Glutamatergic neuron (in vitro differentiated cells): Measurements from ENCODE around the gene TENT5C. TPM values are rescaled to one million over a fixed set of nuclear protein-coding genes. Genes with fewer than 3 reads are reported as not detected.

ENCODE experiments used
- DNase-seq: peaks from one replicate; pipeline ENCODE4 v3.0.0; 2022
- H3K27ac Mint-ChIP-seq: one replicate; pipeline ENCODE4 v1.8.0; 2020; ENCODE audit warnings: mild to moderate bottlenecking, mixed read lengths, inconsistent platforms; ENCODE audit not compliant: unreplicated experiment
- H3K27me3 Mint-ChIP-seq: one replicate; pipeline ENCODE4 v1.8.0; 2020; ENCODE audit warnings: mild to moderate bottlenecking, moderate library complexity, mixed read lengths, inconsistent platforms; ENCODE audit not compliant: unreplicated experiment
- H3K36me3 Mint-ChIP-seq: one replicate; pipeline ENCODE4 v1.8.0; 2020; ENCODE audit warnings: mild to moderate bottlenecking, mixed read lengths, inconsistent platforms; ENCODE audit not compliant: unreplicated experiment
- H3K4me1 Mint-ChIP-seq: one replicate; pipeline ENCODE4 v1.8.0; 2020; ENCODE audit warnings: mild to moderate bottlenecking, low read depth, mixed read lengths, inconsistent platforms; ENCODE audit not compliant: unreplicated experiment
- H3K4me3 Mint-ChIP-seq: one replicate; pipeline ENCODE4 v1.8.0; 2020; ENCODE audit warnings: mild to moderate bottlenecking, mixed read lengths, inconsistent platforms; ENCODE audit not compliant: unreplicated experiment
- H3K9me3 Mint-ChIP-seq: one replicate; pipeline ENCODE4 v1.8.0; 2020; ENCODE audit warnings: mild to moderate bottlenecking, moderate library complexity, mixed read lengths, inconsistent platforms; ENCODE audit not compliant: unreplicated experiment
- CTCF ChIP-seq: fragments of 200-600 bp; sonication (generic); IDR thresholded peaks from one replicate; pipeline ENCODE4 v1.5.0; 2021; ENCODE audit not compliant: partially characterized antibody, unreplicated experiment
- total RNA-seq: library from RNA; stranded (reverse); fragmentation: NEBNext Ultra II Directional; extraction: Animal tissue kit (Norgen Biotek cat#: 25700); gene quantifications from one replicate; pipeline ENCODE4 v1.2.1, GENCODE V29; 2021; ENCODE audit not compliant: unreplicated experiment

The TENT5C gene
- total RNA-seq, 1 donor from 2014 or later = 0.27 TPM

DNA sequence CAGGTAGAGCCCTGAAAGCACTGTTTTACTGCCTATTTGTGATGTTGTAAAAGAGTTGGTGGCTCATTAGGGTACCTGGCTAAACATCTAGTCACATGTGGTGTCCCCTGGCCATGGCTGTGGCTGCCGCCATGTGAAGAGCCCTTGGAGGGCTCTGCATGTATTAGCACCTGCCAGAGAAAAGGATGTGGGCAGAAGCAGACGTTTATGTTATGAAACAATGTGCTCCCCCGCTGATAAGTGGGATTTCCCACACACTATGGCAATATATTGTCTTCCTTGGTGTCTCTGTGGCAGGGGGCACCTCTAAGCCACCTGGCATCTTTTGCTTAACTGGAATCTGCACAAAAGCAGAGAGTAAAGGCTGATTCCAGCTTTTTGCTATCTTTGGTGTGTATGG is 9.6 kb downstream of the TENT5C start:
- H3K4me3 Mint-ChIP-seq = no peak overlapping the region
- H3K27me3 Mint-ChIP-seq = peaks cover 2% of the 10 kb centered on the region
- TF ChIP-seq CTCF = no peak
- H3K4me1 Mint-ChIP-seq = no peaks in the 10 kb centered on the region
- H3K9me3 Mint-ChIP-seq = no peaks in the 10 kb centered on the region
- no peak overlapping the region for H3K27ac Mint-ChIP-seq
- H3K36me3 Mint-ChIP-seq = no peaks in the 10 kb centered on the region
- DNase-seq = no peak

- Mint-ChIP-seq H3K4me3 (no peak overlapping the region), H3K27ac (no peak overlapping the region), H3K9me3 (no peaks in the 10 kb centered on the region), H3K36me3 (no peaks in the 10 kb centered on the region), H3K27me3 (peaks cover 2% of the 10 kb centered on the region), H3K4me1 (no peaks in the 10 kb centered on the region)
- no peak for DNase-seq
- TF ChIP-seq CTCF = no peak
Observed at GRCh38 chr1:117616356-117616755, 10.5 kb downstream of the TENT5C start.

DNA sequence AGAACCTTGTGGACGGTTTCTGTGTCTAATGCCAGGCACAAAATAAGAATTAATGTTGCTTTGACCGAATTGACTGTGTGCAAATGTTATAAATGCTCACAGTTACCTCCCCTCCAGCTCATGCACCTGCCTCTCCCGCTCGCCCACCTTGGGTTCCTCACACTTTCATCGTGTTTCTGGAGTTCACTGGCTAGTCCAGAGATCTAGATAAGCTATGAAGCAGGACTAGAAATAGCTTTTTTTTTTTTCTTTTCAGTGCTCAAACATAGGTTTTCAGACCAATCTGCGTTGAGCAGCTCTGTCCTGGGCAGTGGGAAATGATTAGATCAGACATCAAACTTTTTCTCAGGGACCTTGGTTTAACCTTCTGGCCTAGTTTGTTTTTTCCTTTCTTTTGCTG is 11.1 kb downstream of the TENT5C start:
- Mint-ChIP-seq H3K27me3 (peaks cover 2% of the 10 kb centered on the region), H3K4me3 (no peak overlapping the region), H3K36me3 (no peaks in the 10 kb centered on the region), H3K27ac (no peak overlapping the region), H3K4me1 (no peaks in the 10 kb centered on the region), H3K9me3 (no peaks in the 10 kb centered on the region)
- no peak for DNase-seq
- TF ChIP-seq CTCF = no peak

- no peak overlapping the region for H3K4me3 Mint-ChIP-seq
- peaks cover 1% of the 10 kb centered on the region for H3K9me3 Mint-ChIP-seq
- H3K27ac Mint-ChIP-seq = no peak overlapping the region
- TF ChIP-seq CTCF = no peak
- peaks cover 4% of the 10 kb centered on the region for H3K27me3 Mint-ChIP-seq
- H3K36me3 Mint-ChIP-seq = no peaks in the 10 kb centered on the region
- H3K4me1 Mint-ChIP-seq = no peaks in the 10 kb centered on the region
- DNase-seq = no peak
Observed at GRCh38 chr1:117618450-117619122, 12.7 kb downstream of the TENT5C start.

DNA sequence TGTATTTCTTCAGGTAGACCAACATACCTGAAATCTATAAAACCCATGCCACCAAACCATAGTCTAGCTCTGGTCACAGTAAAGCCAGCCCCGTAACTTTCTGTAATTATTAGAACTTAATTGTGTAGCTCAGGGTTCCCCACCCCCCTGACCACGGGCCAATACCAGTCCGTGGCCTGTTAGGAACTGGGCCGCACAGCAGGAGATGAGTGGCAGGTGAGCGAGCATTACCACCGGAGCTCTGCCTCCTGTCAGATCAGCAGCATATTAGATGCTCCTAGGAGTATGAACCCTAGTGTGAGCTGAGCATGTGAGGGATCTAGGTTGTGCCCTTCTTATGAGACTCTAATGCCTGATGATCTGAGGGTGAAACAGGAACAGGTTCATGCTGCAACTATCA is 14.6 kb downstream of the TENT5C start:
- Mint-ChIP-seq H3K4me1 (no peaks in the 10 kb centered on the region), H3K4me3 (no peak overlapping the region), H3K27ac (no peak overlapping the region), H3K36me3 (no peaks in the 10 kb centered on the region), H3K9me3 (peaks cover 1% of the 10 kb centered on the region), H3K27me3 (peaks cover 4% of the 10 kb centered on the region)
- no peak for DNase-seq
- no peak for TF ChIP-seq CTCF
